ENCODE measurements around the gene MAP1LC3B2.

- TF ChIP-seq BCL11A (IDR thresholded peaks at IDR 0.05; ENCODE audit: low read depth in 2 of 2, low read length in 2 of 2), result no peak
- TF ChIP-seq USF2 (IDR thresholded peaks at IDR 0.05; ENCODE audit: low read length), result no peak
- TF ChIP-seq CTCF (IDR thresholded peaks at IDR 0.05; ENCODE audit: control extremely low read depth in 1 of 3, insufficient read depth in 1 of 3, low read depth in 1 of 3, low read length in 3 of 3), result no peak
- no peak for TF ChIP-seq POLR2A (IDR thresholded peaks at IDR 0.05; ENCODE audit: control extremely low read depth in 1 of 2, low read depth in 2 of 2, low read length in 2 of 2)
- no peak for TF ChIP-seq TEAD4 (IDR thresholded peaks at IDR 0.05; ENCODE audit: low read depth, low read length)
- no peak for TF ChIP-seq SUZ12 (IDR thresholded peaks at IDR 0.05; ENCODE audit: low read length)
- no peak for TF ChIP-seq ZNF274 (IDR thresholded peaks at IDR 0.05; ENCODE audit: borderline replicate concordance, extremely low read depth, low read length)
- no peak for TF ChIP-seq TAF1 (IDR thresholded peaks at IDR 0.05; ENCODE audit: low read depth, low read length)
Measured at GRCh38 chr12:116515684-116516083, 43.5 kb upstream of the MAP1LC3B2 start.

All from H1 (cell line).